ENCODE measurements around the gene USP13. TPM values are rescaled to one million over a fixed set of nuclear protein-coding genes. Genes with fewer than 3 reads are reported as not detected.

The USP13 gene
- total RNA-seq, 6 experiments from 2014 or later, result 17.1 to 25.0 (median 21.5) TPM

DNA sequence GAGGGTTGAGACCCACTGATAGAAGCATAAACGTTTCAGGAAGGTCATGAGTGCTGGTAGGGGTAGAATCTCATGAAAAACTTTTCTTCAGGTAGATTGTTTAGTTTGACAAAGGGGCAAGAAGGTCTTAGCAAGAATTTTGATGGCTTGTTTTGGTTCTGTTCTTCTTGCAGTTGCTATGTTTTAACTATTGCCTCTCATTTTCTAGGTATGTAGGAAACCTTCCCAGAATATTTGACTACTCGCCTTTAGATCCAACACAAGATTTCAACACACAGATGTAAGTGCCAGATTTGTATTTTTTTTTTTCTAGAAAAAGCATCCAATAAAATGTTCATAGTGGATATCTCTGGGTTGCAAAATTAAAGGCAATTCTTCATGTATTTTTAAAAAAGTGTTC lies 77.1 kb downstream of the USP13 start:
- peaks cover 37% of the 10 kb centered on the region for H3K36me3 Mint-ChIP-seq (ENCODE audit: low read depth)
- no peak for TF ChIP-seq CTCF (IDR thresholded peaks at IDR 0.05)
- no peak overlapping the region for H3K27ac Mint-ChIP-seq
- peaks cover 26% of the 10 kb centered on the region for H3K4me1 Mint-ChIP-seq (ENCODE audit: low read depth)
- no peaks in the 10 kb centered on the region; the same call in 1 of the 2 replicates for H3K27me3 Mint-ChIP-seq (ENCODE audit: insufficient read depth)
- no peak for DNase-seq
- no peaks in the 10 kb centered on the region for H3K9me3 Mint-ChIP-seq
- H3K4me3 Mint-ChIP-seq, result no peak overlapping the region

- H3K27ac Mint-ChIP-seq, result no peak overlapping the region
- no peaks in the 10 kb centered on the region; the same call in 1 of the 2 replicates for H3K27me3 Mint-ChIP-seq (ENCODE audit: insufficient read depth)
- no peak for DNase-seq
- H3K9me3 Mint-ChIP-seq, result no peaks in the 10 kb centered on the region
- peaks cover 32% of the 10 kb centered on the region for H3K36me3 Mint-ChIP-seq (ENCODE audit: low read depth)
- TF ChIP-seq CTCF (IDR thresholded peaks at IDR 0.05), result no peak
- peaks cover 29% of the 10 kb centered on the region for H3K4me1 Mint-ChIP-seq (ENCODE audit: low read depth)
- no peak overlapping the region for H3K4me3 Mint-ChIP-seq
Measured at GRCh38 chr3:179730506-179730905, 77.7 kb downstream of the USP13 start.

- no peak for DNase-seq
- Mint-ChIP-seq H3K36me3 (ENCODE audit: low read depth) (peaks cover 28% of the 10 kb centered on the region), H3K4me3 (no peak overlapping the region), H3K9me3 (no peaks in the 10 kb centered on the region), H3K27me3 (ENCODE audit: insufficient read depth) (peaks cover 1% of the 10 kb centered on the region; the same call in 1 of the 2 replicates), H3K4me1 (ENCODE audit: low read depth) (peaks cover 29% of the 10 kb centered on the region), H3K27ac (no peak overlapping the region)
- no peak for TF ChIP-seq CTCF (IDR thresholded peaks at IDR 0.05)
Measured at GRCh38 chr3:179731544-179731943, 78.7 kb downstream of the USP13 start.

- Mint-ChIP-seq H3K4me3 (no peak overlapping the region), H3K4me1 (ENCODE audit: low read depth) (peaks cover 29% of the 10 kb centered on the region), H3K9me3 (no peaks in the 10 kb centered on the region), H3K36me3 (ENCODE audit: low read depth) (peaks cover 33% of the 10 kb centered on the region), H3K27me3 (ENCODE audit: insufficient read depth) (peaks cover 1% of the 10 kb centered on the region), H3K27ac (no peak overlapping the region)
- no peak for TF ChIP-seq CTCF (IDR thresholded peaks at IDR 0.05)
- no peak for DNase-seq
Measured at GRCh38 chr3:179732661-179733348, 80.0 kb downstream of the USP13 start.

DNA sequence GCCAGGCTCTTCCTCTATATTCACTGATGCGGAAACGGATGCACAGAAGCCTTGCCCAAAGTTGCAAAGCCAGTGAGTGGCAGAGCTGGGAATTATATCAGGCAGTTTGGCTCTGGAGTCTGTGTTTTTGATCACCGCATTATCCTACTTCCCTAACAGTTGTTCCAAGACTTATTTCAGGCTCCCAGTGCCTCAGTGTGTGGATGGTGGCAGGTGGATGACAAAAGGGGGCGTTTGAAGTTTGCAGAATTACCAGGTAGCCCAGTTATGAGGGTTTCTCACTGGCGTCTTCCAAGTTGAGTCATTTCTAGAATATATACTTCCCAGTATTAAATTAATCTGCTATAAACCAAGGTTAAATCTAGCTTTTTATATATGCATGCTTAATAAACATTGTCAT lies 81.0 kb downstream of the USP13 start:
- no peak for DNase-seq
- Mint-ChIP-seq H3K27ac (no peak overlapping the region), H3K4me1 (ENCODE audit: low read depth) (peaks cover 29% of the 10 kb centered on the region), H3K27me3 (ENCODE audit: insufficient read depth) (peaks cover 4% of the 10 kb centered on the region), H3K9me3 (no peaks in the 10 kb centered on the region), H3K36me3 (ENCODE audit: low read depth) (peaks cover 33% of the 10 kb centered on the region), H3K4me3 (no peak overlapping the region)
- TF ChIP-seq CTCF (IDR thresholded peaks at IDR 0.05), result no peak
